HG03439 (cell line): Measurements from ENCODE around the gene USH2A.

Experiments
- ATAC-seq: cut with Tn5 transposase; IDR thresholded peaks from one replicate; pipeline ENCODE4 v1.9.1; 2021; ENCODE audit warnings: mild to moderate bottlenecking, moderate library complexity; ENCODE audit not compliant: unreplicated experiment

Gene USH2A

GRCh38 chr1:216140730-216141524 is 282.3 kb downstream of the USH2A start:
- no peak for ATAC-seq

GRCh38 chr1:216124192-216124781 is 299.0 kb downstream of the USH2A start:
- no peak for ATAC-seq

GRCh38 chr1:216123446-216124191 is 299.6 kb downstream of the USH2A start:
- ATAC-seq, result no peak

- no peak for ATAC-seq
Measured at GRCh38 chr1:216119600-216119999, 303.6 kb downstream of the USH2A start.

- no peak for ATAC-seq
Measured at GRCh38 chr1:216114180-216114579, 309.1 kb downstream of the USH2A start.

GRCh38 chr1:216113181-216113580 is 310.1 kb downstream of the USH2A start:
- no peak for ATAC-seq

- ATAC-seq, result no peak
Measured at GRCh38 chr1:216111842-216112241, 311.4 kb downstream of the USH2A start.

GRCh38 chr1:216095400-216095799 is 327.8 kb downstream of the USH2A start:
- no peak for ATAC-seq

- ATAC-seq, result no peak
Measured at GRCh38 chr1:216090556-216090955, 332.7 kb downstream of the USH2A start.

GRCh38 chr1:216086678-216087077 is 336.6 kb downstream of the USH2A start:
- ATAC-seq, result no peak

GRCh38 chr1:216081445-216081844 is 341.8 kb downstream of the USH2A start:
- ATAC-seq, result no peak

- ATAC-seq, result no peak
Measured at GRCh38 chr1:216076751-216077150, 346.5 kb downstream of the USH2A start.

- no peak for ATAC-seq
Measured at GRCh38 chr1:216075339-216075738, 347.9 kb downstream of the USH2A start.

- no peak for ATAC-seq
Measured at GRCh38 chr1:216073793-216074595, 349.3 kb downstream of the USH2A start.

GRCh38 chr1:216071262-216071661 is 352.0 kb downstream of the USH2A start:
- ATAC-seq, result no peak

GRCh38 chr1:216064643-216065042 is 358.6 kb downstream of the USH2A start:
- ATAC-seq, result no peak

- no peak for ATAC-seq
Measured at GRCh38 chr1:216057947-216058346, 365.3 kb downstream of the USH2A start.

GRCh38 chr1:216057063-216057462 is 366.2 kb downstream of the USH2A start:
- no peak for ATAC-seq

GRCh38 chr1:216055004-216055403 is 368.2 kb downstream of the USH2A start:
- ATAC-seq, result no peak

GRCh38 chr1:216054600-216054999 is 368.6 kb downstream of the USH2A start:
- no peak for ATAC-seq

GRCh38 chr1:216051071-216051470 is 372.2 kb downstream of the USH2A start:
- no peak for ATAC-seq
